Astrocyte of the spinal cord (primary cell): ENCODE measurements around the gene A3GALT2.

Source experiments
- DNase-seq: peaks from one replicate; pipeline ENCODE4 v3.0.0; 2011; ENCODE audit warnings: low read depth, low spot score
- H3K4me3 ChIP-seq: 2 replicates; pipeline ENCODE4 v1.5.1; 2011; ENCODE audit warnings: low read depth, mild to moderate bottlenecking, low read length, moderate library complexity
- in situ Hi-C: cut with HindIII; loops from 2 replicates; pipeline ENCODE4 v1.10.0; 2017; ENCODE audit warnings: low sequenced_read_pairs
- TF ChIP-seq, protein P1 (sequence below): IDR thresholded peaks from 2 replicates; pipeline ENCODE4 v1.5.1; 2012; ENCODE audit warnings: low read depth, mild to moderate bottlenecking, low read length, inconsistent platforms

A3GALT2 gene

DNA sequence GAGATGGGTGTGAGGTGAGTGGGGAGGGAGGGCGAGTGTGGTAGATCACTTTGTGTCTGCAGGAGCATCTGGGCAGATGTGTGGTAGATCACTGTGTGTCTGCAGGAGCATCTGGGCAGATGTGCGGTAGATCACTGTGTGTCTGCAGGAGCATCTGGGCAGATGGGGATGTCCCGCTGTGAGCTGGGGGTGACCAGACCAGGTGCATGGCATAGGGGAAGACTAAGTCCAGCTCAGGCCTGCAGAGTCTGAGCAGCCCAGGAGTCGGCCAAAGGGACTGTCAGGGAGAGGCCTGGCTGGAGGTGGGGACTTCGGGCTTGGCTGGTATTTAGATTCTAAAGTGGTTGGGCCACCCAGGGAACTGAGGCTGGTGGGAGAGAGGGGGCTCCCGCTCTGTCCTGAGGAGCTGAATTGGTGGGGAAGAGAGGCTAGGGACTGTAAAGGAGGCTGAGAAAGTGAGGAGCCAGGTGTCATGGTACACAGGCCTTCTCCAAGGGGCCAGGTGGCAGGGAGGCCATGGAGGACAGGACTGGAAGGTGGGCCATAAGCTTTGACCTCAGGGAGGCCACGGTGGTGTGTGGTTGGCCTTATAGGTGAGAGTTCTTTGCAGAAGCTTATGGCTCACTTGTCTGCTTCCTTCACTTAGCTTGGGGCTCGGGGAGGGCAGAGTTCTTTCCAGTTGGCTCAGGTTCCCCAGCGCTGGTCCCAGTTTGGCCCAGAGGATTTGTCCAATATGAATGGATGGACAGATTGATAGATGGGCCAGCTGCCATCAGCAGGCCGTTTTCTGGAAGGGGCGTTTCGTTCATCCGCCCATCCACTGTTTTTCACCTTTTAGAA is 49.0 kb downstream of the A3GALT2 start:
- DNase-seq, result no peak
- in situ Hi-C loops, result no loop called here
- TF ChIP-seq, protein P1, sequence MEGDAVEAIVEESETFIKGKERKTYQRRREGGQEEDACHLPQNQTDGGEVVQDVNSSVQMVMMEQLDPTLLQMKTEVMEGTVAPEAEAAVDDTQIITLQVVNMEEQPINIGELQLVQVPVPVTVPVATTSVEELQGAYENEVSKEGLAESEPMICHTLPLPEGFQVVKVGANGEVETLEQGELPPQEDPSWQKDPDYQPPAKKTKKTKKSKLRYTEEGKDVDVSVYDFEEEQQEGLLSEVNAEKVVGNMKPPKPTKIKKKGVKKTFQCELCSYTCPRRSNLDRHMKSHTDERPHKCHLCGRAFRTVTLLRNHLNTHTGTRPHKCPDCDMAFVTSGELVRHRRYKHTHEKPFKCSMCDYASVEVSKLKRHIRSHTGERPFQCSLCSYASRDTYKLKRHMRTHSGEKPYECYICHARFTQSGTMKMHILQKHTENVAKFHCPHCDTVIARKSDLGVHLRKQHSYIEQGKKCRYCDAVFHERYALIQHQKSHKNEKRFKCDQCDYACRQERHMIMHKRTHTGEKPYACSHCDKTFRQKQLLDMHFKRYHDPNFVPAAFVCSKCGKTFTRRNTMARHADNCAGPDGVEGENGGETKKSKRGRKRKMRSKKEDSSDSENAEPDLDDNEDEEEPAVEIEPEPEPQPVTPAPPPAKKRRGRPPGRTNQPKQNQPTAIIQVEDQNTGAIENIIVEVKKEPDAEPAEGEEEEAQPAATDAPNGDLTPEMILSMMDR, result no peak
- no peak overlapping the region for H3K4me3 ChIP-seq

DNA sequence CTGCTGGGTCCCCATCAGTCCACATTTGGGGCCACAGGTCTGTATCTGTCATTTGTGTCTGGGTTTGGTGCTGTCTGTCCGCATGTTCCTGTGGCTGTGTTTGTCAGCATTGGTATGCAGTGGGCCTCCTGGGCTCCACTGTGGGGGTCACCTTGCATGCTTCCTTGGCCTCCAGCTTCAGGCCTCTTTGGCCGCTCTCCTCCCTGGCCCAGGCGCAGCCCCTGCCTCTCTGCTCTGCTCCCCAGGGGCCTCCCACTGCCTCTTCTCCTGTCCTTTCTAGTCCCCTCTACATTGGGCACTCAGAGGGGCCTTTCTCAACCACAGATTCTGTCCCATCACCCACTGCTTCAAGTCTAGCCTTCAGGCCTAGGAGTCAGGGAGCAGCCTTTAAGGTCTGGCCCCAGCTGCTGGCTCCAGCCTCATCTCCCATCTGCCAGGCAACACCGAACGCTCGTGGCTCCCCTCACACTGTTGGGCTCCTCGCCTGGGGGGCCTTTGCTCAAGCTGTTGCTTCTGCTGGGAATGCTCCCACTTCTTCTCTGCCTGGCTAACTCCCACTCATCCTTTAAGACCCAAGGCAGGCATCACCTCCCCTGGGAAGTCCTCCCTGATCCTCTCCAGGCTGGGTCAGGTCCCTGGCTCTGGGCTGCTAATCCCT is 50.0 kb downstream of the A3GALT2 start:
- in situ Hi-C loops, result no loop called here
- TF ChIP-seq, protein P1, result no peak
- DNase-seq, result no peak
- H3K4me3 ChIP-seq, result no peak overlapping the region

DNA sequence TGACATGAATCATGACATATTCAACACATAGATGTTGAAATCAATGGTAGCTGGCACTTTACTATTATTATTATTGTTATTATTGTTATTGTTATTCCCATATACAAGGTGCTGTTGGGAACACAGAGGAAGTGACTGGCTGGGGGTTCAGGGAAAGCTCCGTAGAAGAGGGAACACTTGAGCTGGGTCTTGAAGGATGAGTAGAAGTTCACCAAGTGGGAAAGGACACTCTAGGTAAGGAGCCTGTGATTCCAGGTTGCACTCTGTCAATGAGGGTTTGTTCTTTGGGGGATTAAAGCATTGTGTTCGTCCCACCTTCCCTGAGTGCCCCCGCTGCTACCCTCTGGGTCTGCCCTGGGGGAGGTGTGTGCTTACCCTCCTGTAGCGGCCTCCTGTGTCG is 50.5 kb downstream of the A3GALT2 start:
- no peak for DNase-seq
- TF ChIP-seq, protein P1, result no peak
- in situ Hi-C loops, result no loop called here
- no peak overlapping the region for H3K4me3 ChIP-seq

- no peak overlapping the region for H3K4me3 ChIP-seq
- in situ Hi-C loops, result no loop called here
- TF ChIP-seq, protein P1, result no peak
- no peak for DNase-seq
Measured at GRCh38 chr1:33269621-33270020, 51.3 kb downstream of the A3GALT2 start.

- TF ChIP-seq, protein P1, result no peak
- no peak for DNase-seq
- in situ Hi-C loops, result no loop called here
- H3K4me3 ChIP-seq, result no peak overlapping the region
Measured at GRCh38 chr1:33268927-33269610, 51.8 kb downstream of the A3GALT2 start.

DNA sequence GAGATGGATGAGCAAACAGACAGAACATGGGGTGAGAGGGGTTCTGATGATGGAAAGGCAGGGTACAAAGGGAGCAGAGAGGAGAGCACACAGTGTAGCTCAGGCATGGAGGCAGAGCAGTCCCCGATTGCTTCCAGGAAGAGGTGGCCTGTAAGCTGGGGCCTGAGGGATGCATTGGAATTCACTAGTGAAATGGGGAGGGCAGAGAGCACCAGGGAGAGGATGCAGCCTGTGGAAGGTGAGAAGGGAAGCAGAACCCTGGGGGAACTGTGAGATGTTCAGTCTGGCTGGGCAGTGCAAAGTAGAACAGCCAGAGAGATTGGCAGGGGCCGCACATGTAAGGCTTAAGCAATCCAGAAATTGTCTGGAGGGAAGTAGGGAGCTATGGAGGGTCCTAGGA is 52.4 kb downstream of the A3GALT2 start:
- TF ChIP-seq, protein P1, result no peak
- H3K4me3 ChIP-seq, result no peak overlapping the region
- in situ Hi-C loops, result no loop called here
- no peak for DNase-seq
